GM18511 (cell line): ENCODE results near the gene PHF2.

Experiments used
- ATAC-seq: cut with Tn5 transposase; IDR thresholded peaks from one replicate; pipeline ENCODE4 v1.9.1; 2021; ENCODE audit warnings: mild to moderate bottlenecking, moderate library complexity; ENCODE audit not compliant: unreplicated experiment

Gene PHF2

GRCh38 chr9:93693129-93693528 lies 116.7 kb downstream of the PHF2 start:
- ATAC-seq: no peak

- no peak for ATAC-seq
Observed at GRCh38 chr9:93697352-93698139, 121.2 kb downstream of the PHF2 start.

GRCh38 chr9:93698140-93698908 lies 121.9 kb downstream of the PHF2 start:
- no peak for ATAC-seq

- no peak for ATAC-seq
Observed at GRCh38 chr9:93699650-93700049, 123.3 kb downstream of the PHF2 start.

GRCh38 chr9:93701494-93702218 lies 125.3 kb downstream of the PHF2 start:
- ATAC-seq: no peak

- ATAC-seq: no peak
Observed at GRCh38 chr9:93702261-93702660, 125.9 kb downstream of the PHF2 start.

- no peak for ATAC-seq
Observed at GRCh38 chr9:93708289-93708986, 132.1 kb downstream of the PHF2 start.

GRCh38 chr9:93708987-93709302 lies 132.6 kb downstream of the PHF2 start:
- ATAC-seq: no peak

- ATAC-seq: no peak
Observed at GRCh38 chr9:93709600-93710369, 133.4 kb downstream of the PHF2 start.

DNA sequence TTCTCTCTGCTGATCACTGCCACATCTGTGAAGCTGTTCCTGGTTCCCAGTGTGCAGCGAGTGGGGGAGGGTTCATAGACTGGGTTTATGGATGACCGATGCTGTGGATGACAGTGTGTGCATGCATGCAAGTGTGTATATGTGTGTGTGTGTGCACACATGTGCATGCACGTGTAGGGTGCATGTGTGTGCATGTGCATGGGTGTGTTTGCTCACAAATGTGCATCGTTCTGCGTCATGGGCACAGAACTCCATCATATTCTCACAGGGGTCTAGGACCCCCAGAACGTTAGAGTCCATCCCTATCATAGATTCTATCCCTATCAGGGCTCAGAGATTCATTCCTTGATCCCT lies 134.0 kb downstream of the PHF2 start:
- no peak for ATAC-seq

DNA sequence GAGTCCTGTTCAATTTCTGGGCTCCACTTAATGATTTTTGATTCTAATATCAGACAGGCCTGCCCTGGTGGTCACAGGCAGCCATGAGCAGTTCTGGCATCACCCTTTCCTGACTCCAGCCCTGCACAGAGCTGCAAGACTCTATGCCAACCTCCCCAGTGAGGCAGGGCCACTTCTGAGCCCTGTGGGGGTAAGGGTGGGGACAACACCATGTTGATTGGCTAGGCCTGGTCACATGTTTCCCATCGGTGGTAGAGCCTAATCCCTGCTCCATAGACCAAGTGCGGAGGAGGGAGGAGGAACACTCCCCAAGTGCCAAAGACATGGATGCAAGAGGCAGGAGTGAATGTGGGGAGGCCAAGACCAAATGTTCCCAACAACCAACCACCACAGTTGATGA lies 134.6 kb downstream of the PHF2 start:
- no peak for ATAC-seq

GRCh38 chr9:93712896-93713295 lies 136.5 kb downstream of the PHF2 start:
- ATAC-seq: no peak

- no peak for ATAC-seq
Observed at GRCh38 chr9:93713716-93714115, 137.3 kb downstream of the PHF2 start.

DNA sequence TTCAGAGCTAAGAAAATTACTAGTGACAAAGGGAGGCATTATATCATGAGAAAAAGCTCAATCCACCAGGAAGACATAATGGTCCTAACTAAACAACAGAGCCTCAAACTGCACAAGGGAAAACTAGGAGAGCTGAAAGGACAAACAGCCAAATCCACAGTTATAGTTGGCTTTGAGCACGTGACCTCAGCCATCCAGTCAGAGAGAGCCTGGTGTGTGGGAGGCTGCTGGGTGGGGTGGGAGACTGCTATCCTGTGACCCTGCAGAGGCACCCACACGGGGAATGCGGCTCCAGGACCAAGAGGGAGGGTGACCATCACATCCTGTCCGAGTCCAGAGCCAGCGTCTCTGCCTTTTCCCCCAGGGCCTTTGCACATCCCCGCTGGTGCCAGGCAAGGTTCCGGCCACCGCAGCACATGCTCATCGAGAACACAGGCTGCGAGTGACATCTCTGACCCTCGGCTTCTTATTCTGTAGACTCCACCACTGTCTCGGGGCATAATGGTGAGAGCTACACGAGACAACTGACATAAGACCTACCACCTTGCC lies 145.1 kb downstream of the PHF2 start:
- no peak for ATAC-seq

GRCh38 chr9:93724852-93725251 lies 148.5 kb downstream of the PHF2 start:
- ATAC-seq: no peak

DNA sequence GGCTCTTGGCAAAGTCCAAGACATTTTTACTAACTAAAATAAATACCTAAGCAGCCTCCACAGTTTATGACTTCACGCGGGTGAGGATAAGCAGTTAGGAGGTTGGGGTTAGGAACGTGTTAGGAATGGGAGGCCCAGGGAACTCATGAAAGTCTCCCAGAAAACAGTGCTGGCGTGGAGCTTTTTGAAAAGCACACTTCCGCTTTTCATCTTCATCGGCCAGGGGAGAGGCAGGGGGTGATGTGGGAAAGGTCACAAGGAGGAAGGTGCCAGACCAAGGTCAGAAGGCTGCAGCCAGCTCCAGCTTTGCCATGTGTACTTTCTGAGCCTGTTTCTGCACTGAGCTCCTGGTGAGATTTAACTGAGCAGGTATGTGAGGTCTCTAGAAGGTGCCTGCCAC lies 149.0 kb downstream of the PHF2 start:
- ATAC-seq: no peak

DNA sequence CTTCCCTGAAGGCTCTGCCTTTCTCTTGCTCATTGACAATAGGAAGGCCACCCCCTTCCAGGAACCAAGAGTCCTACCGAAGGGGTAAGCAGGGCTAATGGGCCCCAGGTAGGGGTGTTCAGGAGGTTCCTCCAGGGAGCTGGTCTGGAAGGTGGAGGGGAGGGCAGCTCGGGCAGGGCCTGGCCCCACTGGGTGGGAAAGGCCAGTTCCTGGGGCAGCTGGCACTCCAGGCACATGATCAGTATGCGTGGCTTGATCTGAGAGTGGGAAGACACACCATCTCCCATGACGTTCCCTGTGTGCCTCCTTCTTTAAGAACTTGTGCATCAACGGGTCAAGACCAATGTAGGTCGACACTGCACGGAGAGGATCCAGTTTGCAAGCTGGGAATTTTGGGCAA lies 149.8 kb downstream of the PHF2 start:
- no peak for ATAC-seq
